ENCODE data around the gene API5.

Gene API5

GRCh38 chr11:43360361-43361032, 48.7 kb downstream of the API5 start:
- DNase-seq: no peak

DNA sequence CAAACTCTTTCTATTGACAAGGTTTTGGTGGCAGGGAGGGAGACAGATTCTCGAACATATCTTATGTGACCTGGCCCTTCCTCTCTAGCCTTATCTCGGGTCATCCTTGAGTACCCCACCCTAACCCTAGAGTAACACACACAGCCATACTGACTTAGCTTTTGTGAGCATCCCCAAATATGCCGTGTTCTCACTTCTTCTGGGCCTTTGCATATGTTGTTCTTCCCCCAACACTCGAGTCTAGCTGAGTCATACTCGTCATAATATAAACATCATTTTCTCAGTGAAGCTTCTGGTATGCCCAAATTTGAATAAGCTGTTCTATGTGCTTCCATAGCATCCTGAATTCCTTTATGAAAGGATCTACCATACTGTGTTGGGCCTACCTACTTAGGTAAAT, 54.9 kb downstream of the API5 start:
- no peak for DNase-seq

- DNase-seq: no peak
These were observed 55.8 kb downstream of the API5 start for GRCh38 chr11:43367382-43368178.

- no peak for DNase-seq
These were observed 64.3 kb downstream of the API5 start for GRCh38 chr11:43376065-43376464.

DNA sequence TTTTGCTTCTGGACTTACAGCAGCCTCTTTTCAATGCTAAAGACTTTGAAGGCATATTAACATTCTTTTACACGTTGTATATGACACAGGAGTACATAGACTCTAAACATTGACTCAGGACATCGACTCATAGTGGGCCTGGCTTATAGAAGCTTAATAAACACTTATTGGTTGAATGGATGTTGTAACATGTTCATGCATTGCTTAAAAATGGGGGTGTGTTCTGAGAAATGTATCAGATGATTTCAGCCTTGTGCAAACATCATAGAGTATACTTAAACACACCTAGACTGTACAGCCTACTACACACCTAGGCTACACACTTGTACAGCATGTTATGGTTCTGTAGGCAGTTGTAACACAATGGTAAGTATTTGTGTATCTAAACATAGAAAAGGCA, 64.8 kb downstream of the API5 start:
- no peak for DNase-seq

DNA sequence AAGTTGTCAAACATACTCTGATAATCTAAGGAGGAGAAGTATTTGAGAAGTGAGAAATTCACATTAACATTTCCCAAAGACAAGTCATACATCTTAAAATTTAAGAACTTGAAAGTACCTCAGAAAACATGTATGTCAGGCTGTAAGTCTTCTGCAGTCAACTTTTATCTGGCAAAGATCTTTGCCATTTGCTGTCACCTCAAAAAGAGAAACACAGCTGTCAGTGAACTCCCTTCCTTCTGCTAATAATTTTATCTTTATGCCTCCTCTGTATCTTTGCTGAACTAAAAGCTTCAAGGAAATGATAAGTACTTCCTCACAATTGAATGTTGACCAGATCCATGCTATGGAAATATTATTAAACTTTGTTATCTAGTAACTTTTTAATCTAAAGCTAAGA, 65.6 kb downstream of the API5 start:
- DNase-seq: no peak

GRCh38 chr11:43378897-43379296, 67.1 kb downstream of the API5 start:
- no peak for DNase-seq

GRCh38 chr11:43381802-43382201, 70.0 kb downstream of the API5 start:
- no peak for DNase-seq

- no peak for DNase-seq
These were observed 70.8 kb downstream of the API5 start for GRCh38 chr11:43382614-43383013.

- DNase-seq: no peak
These were observed 72.6 kb downstream of the API5 start for GRCh38 chr11:43384393-43384792.

GRCh38 chr11:43392713-43393112, 80.9 kb downstream of the API5 start:
- no peak for DNase-seq

DNA sequence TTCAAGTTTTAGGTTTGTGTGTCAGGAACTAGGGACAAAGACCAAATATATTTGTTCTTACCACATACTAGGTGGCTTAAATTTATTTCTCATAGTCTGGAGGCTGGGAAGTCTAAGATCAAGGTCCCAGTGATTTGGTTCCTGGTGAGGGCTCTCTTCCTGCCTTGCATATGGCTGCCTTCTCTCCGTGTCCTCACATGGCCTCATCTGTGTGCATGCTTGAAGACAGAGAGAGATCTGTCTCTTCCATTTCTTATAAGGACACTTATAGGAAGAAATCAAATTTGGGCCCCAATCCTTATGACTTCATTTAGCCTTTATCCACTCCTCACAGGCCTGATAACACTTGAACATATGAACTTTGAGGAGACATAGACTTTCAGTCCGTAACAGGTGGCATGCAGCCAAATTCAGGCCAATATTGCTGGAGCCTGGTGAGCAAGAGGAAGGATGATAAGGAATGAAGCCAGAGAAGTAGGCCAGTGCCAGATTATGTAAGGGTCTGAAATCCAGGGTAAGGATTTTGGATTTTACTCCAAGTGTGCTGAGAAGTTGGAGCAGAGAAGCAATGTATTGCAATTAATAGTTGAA, 82.1 kb downstream of the API5 start:
- no peak for DNase-seq

Measured in activated gamma-delta T cell (primary cell).